Stimulated activated naive CD8-positive, alpha-beta T cell treated with anti-CD3 and anti-CD28 coated beads, Interleukin-15, Interleukin-2, amounts not matched to agents 100 U/mL and 50 U/mL, for 24 hours (primary cell): Measurements from ENCODE around the gene CYBB.

Experiments used
- ATAC-seq: fragments of 150-1000 bp; cut with Tn5 transposase; one replicate; pipeline ENCODE4 v1.10.0; 2021
- DNase-seq: peaks from one replicate; pipeline ENCODE4 v3.0.0; 2021

CYBB gene

GRCh38 chrX:37785569-37785968 is 5.7 kb downstream of the CYBB start:
- DNase-seq: no peak
- no peak for ATAC-seq

DNA sequence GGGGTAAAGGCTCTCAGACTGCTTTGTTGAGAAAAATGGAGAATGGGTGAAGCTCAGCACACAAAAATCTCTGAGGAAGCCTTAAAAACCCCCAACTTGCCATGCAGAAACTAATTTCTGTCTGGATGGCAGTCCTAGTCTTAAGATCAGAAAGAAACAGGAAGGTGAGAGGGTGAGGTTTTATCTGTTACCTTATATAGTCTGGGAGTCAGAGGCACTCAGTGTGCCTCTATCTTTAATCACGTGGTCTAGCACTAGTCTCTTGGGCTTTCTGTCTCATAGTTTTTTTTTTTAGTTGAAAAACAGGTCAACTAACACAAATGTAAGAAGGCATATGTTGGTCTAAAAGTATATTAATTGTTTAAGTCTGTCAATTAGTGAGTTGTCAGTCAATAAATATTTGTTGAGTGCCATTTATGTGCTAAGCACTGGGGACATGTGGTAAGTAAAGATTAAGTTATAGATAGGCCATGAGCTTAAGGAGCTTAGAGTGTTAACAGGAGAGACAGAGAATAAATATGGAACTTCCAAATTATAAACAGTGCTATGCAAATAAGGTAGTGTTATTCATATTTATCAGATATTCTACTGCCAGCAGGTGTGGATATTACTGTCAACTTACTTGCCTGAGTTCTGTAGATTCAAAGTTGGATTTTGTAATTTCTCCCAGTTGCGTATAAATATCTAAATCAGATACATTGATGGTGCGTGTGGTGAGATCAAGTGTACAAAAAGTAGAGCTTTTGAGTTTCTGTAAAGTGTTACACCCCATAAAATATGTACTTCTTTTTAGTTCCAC is 7.0 kb downstream of the CYBB start:
- DNase-seq: no peak
- peak; percentile 49 for ATAC-seq

GRCh38 chrX:37787423-37787869 is 7.6 kb downstream of the CYBB start:
- DNase-seq (no peak), ATAC-seq (no peak)

DNA sequence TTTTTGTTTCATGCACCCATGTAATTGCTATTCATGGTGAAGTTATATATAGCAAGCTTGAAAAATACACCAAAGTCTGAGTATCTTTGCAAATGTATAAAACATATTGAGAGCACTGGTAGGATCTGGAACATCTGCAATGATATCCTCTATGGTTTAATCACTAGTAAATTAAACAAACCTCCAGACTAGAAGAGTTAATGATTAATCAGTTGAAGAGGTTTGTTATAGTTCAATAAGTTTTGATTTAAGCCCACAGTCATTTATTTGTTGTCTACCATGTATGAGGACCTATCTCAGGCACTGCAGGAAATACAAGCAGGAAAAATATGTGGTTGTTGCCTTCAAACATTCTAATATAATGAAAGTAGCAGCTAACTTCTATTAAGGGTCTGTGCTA is 16.5 kb downstream of the CYBB start:
- no peak for ATAC-seq

GRCh38 chrX:37796805-37797204 is 16.9 kb downstream of the CYBB start:
- DNase-seq: no peak

More for the DNA sequence above, 16.5 kb downstream of the CYBB start:
- no peak for DNase-seq

GRCh38 chrX:37799936-37800335 is 20.1 kb downstream of the CYBB start:
- ATAC-seq: no peak

More at GRCh38 chrX:37796805-37797204, 16.9 kb downstream of the CYBB start:
- no peak for ATAC-seq

DNA sequence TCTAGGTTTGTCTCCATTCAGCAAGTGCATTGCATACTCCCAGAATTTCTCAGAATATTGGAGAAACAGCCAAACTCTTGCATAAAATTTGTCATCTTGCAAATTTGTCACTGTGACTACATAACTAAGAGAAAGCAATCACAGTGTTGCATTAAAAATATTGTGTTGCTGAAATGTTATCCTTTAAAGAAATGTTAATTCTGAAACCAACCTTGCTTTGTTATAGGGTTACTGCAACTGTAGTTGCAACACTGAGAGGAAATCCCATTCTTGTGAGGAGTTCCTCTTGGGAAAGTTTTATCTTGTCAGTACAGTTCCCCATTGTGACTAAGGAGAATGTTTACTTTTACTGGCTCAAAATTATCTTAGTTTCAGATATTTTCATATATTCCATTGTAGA is 20.9 kb downstream of the CYBB start:
- DNase-seq (no peak), ATAC-seq (no peak)

More at GRCh38 chrX:37799936-37800335, 20.1 kb downstream of the CYBB start:
- DNase-seq: no peak

GRCh38 chrX:37802028-37802427 is 22.2 kb downstream of the CYBB start:
- DNase-seq: no peak
- no peak for ATAC-seq

DNA sequence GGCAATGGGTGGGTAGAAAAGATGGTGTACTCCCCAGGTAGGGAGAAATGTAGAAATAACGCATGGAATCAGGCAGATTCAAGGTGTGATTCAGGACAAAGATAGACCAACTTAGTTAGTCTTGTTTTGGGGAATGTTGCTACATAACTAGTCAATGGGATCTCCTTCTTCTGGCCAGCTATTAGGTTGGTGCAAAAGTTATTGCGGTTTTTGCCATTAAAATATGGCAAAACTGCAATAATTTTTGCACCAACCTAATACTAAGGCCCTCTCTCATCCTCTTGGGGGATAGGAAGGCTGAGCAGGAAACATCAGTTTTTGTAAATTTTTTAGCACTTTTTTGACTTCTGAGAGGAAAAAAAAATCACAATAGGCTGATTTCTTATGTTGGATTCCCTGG is 23.2 kb downstream of the CYBB start:
- no peak for ATAC-seq
- no peak for DNase-seq

DNA sequence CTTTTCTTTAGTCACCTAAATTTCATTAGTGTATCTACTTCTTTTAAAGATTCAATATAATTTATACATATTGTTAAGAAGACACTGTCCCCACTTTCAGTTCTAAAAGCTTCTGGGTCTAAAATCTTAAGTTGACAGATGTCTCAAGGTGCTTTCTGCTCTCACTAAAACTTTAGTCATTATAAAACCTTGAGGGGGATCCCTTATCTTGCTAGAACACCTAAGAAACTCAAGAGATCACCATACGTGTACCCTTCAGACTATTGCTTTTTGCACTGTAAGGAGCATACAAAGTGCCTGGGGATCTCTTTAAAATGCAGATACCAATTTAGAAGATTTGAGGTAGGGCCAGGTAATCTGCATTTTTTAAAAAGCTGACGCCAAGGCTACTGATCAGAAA is 30.1 kb downstream of the CYBB start:
- no peak for ATAC-seq
- no peak for DNase-seq

DNA sequence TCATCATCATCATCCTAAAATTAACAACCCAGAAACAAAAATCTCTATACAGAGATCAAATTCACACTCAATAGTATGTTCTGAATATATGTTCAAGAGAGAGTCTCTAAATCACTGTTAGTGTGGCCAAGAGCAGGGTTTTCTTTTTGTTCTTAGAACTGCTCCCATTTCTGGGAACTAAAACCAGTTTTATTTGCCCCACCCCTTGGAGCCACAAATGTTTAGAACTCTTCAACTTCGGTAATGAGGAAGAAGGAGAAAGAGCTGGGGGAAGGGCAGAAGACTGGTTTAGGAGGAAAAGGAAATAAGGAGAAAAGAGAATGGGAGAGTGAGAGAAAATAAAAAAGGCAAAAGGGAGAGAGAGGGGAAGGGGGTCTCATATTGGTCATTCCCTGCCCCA is 32.3 kb downstream of the CYBB start:
- DNase-seq (no peak), ATAC-seq (no peak)

- DNase-seq (no peak), ATAC-seq (peak; percentile 71)
Observed at GRCh38 chrX:37813570-37813969, 33.7 kb downstream of the CYBB start.

DNA sequence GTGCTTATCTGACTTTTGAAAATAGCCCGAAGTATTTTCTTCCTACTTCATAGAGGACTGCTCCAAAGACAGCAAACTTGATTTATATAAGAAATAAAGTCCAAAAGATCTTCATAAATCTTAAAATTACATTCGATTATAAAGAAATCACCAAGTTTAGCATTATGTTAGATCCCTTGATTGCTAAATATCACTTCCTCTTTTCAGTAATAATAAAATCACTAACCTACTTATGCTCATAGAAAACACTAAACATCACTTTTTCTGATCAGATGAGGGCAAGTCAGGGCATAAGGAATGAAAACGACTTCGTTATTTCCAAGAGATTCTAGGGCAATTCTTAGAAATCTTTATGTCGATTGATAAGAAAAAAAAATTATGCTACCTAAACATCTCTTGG is 35.5 kb downstream of the CYBB start:
- no peak for DNase-seq
- no peak for ATAC-seq

DNA sequence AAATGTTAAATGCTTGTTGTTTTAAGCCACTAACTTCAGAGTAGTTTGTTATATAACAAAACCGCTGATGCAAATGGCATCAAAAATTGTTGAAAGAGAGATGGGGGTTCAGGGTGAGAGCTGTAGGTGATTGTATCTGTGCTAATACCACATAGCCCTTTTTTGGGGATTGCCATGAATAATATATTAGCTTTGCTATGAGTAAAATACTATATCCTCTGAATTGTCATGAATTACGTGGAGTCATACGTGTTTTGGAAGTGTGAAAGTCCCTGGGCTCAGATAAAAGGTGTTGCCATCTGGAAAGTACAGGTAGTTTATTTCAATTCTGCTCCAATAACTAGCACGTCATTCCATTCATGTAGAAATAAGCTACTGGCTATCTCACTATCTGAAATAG is 36.9 kb downstream of the CYBB start:
- no peak for ATAC-seq

GRCh38 chrX:37817176-37817575 is 37.3 kb downstream of the CYBB start:
- DNase-seq (no peak), ATAC-seq (no peak)

More for the DNA sequence above, 36.9 kb downstream of the CYBB start:
- no peak for DNase-seq

- no peak for DNase-seq
- ATAC-seq: no peak
Observed at GRCh38 chrX:37817579-37817978, 37.7 kb downstream of the CYBB start.

DNA sequence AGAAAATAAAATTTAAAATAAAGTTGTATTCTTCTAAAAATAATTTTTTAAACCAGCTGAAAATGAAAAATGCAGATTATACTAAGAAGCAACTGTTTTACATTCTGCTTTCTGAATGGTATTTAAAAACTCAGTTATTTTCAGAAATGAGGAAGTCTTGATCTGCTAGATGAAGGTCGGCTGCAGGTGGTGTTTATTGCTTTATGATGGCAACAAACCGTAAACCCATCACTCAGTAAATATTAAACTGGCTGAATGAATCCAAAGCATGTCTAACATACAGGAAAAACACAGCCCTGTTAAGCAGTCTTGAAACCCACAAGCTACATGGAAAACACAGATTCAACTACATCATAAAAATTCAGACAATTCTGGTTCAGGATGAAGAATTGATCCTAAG is 38.2 kb downstream of the CYBB start:
- no peak for DNase-seq
- no peak for ATAC-seq

DNA sequence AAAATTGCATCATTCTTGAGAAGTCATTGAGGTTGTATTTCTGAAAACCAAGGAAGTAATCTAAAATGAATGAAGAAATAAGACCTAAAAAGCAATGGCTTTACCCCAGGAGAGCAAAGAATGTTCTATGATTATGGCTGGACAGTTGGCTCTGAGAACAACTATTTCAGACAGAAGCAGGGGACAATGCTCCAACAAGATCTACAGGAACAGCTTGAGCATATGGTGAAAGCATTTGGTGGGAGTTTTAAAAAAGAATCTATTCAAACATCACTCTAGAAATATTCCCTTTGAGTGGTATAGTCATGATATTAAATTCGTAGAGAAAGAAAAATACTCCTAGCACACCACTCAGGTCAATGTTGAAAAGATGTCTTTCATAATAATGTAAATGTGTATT is 40.8 kb downstream of the CYBB start:
- DNase-seq (no peak), ATAC-seq (no peak)

DNA sequence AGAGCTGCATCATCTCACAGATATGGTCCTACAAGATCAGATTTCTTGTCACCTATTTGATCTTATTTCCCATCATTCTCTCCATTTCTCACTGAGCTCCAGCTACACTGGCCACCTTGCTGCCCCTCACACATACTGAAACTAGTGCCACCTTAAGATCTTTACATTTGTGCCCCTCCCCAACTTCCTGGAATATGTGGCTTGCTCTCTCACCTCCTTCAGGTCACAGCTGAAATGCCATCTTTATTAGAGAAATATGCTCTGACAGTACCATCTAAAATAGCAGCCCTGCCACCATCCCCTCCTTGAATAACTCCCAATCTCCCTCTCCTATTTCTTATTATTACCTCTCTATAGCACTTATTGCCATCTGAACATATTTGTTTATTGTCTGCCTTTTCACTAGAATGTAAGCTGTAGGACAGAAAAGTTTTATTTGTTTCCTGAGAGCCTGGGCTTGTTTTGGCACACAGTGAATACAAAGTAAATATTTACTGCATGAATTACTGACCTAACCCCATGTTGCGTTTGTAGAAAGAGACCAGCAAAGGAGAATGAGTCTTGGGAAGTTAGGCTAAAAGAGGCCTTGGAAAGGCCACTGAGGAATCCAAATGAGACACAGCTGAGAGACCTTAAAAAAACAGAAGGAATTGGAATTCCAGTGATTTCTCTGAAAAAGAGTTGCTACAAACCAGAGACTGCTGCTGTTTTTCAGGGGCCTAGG is 44.8 kb downstream of the CYBB start:
- DNase-seq: no peak
- no peak for ATAC-seq

DNA sequence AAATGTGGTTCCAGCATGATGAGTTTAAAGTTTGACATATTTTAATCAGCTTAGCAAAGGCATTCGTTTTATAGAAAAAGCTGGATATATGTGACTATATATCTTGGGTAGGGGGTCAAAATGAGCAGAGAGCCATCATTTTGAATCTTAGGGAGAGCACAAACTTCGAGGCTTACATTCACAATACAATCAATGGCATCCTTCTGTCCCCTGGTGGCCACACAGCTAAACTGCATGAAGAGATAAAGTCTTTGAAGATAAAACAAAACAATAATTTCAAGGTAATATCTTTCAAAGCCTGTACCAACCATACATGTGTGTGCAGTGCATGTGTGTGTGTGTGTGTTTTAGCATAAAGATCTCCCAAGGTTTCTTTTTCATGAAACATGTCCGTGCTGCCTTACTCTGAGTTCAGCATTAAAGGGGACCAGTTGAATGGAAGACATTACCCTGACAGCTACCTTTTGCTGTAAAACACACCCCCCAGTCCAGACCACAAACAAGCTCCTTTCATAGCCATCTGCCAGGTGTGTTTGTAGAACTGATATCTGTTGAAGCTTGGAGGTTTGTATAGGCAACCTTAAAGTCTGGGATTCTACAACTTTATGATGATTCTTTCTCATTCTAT is 45.5 kb downstream of the CYBB start:
- ATAC-seq (no peak), DNase-seq (peak; percentile 49)

DNA sequence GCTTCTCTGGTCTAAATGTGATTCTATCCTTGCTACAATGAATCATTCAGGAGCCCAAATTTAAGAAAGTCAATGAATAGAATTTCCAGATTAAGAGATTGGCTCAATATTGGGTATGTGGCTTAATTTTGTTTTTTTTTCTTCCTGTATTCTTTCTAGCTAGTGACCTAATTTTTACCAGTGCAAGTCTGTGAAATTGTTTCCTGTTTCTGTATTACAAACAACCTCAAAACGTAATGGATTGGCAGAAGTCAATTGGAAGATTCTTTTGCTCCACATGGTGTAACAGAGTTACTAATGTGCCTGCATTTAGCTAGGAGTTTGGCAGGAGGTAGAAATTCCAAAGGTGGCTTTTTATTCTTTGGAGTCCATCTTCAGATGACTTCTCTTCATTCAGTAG is 49.9 kb downstream of the CYBB start:
- DNase-seq (no peak), ATAC-seq (no peak)

- no peak for ATAC-seq
- no peak for DNase-seq
Observed at GRCh38 chrX:37830371-37830770, 50.5 kb downstream of the CYBB start.

- ATAC-seq (no peak), DNase-seq (no peak)
Observed at GRCh38 chrX:37834937-37835336, 55.1 kb downstream of the CYBB start.
